CD4-positive, alpha-beta T cell treated with Interleukin-4 for 4 hours (primary cell): ENCODE results near the gene TBC1D19.
"Not testable (repeated sequence)": the region's sequence is repeated elsewhere in the genome, so short reads cannot be mapped to it uniquely, and the experiment has no call there.

Experiments
- DNase-seq: peaks from one replicate; pipeline ENCODE4 v3.0.0-alpha.2; 2020

TBC1D19 gene, protein sequence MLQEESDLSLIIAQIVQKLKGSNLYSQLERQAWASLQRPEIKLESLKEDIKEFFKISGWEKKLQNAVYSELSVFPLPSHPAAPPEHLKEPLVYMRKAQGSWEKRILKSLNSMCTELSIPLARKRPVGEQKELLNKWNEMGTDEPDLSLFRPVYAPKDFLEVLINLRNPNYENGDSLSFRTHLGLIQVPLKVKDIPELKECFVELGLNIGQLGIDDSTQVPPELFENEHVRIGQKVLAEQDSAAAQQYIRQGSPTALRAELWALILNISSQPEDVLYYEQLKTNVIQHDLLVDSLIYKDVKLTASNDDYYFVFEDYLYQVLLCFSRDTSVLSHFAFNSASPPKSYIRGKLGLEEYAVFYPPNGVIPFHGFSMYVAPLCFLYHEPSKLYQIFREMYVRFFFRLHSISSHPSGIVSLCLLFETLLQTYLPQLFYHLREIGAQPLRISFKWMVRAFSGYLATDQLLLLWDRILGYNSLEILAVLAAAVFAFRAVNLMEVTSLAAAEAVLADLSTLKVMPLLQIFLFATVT

DNA sequence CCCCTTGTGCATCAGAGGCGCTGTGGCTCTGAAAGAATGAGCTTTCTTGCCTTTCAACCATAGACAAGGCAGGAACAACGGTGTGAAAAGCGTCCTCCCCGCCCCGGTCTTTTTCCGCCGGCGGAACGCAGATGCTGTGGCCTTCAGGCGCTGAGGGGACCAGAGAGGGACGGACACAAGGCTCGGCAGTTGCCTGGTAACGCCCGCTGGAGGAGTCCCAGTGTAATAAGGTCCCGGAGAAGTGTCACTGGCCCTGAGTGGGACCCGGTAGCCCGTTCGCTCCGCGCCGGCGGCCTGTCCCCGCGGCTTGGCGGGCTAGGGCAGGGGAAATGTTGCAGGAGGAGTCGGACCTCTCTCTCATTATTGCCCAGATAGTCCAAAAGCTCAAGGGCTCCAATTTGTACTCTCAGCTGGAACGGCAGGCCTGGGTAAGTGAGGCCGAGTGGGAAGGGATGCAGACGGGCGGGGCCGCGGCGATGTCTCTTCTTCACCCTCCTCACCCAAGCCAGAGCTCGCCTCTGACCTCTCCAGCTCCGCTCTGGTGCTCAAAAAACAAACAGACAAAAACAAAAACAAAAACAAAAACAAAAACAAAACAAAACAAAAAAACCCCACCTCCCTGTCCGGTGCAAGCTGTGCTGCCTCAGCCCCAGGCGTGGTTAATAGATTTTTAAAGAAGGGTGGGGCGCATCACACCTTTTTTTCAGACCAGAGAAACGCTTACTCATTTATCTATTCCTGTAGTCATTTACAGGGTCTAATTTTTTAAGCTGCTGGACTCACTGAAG, at the start of gene TBC1D19:
TBC1D19 (plus strand) TSS at position 220 of the 788 bp plus-strand sequence; CDS start at position 330, 110 bp downstream.
- DNase-seq, result peak; percentile 92

DNA sequence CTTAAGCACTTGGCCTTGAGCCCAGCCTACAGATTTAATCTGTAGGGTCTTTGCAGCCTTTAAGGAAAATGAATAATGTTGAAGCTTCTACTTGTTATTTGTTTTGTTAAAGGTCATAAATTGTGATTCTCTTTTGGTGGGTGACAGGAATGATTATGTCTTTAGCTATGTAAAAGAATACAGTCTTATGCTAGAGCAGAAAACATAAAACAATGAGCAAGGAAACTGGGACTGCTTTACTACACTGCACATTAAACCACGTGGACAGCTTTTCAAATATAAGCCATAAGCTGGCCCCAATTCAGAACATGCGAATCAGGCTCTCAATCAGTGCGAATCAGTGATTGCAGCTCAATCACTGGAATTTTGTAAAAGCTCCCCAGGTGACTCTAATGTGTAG, 40.9 kb upstream of the TBC1D19 start:
- no peak for DNase-seq

DNA sequence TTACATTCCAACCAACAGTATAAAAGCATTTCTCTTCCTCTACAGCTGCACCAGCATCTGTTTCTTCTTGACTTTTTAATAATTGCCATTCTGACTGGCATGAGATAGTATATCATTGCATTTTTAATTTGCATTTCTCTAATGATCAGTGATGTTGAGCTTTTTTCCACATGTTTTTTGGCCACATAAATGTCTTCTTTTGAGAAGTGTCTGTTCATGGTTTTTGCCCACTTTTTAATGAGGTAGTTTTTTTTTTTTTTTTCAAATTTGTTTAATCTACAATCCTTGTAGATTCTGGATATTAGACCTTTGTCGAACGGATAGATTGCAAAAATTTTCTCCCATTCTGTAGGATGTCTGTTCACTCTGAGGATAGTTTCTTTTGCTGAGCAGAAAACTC, 39.5 kb upstream of the TBC1D19 start:
- DNase-seq, result no peak

DNA sequence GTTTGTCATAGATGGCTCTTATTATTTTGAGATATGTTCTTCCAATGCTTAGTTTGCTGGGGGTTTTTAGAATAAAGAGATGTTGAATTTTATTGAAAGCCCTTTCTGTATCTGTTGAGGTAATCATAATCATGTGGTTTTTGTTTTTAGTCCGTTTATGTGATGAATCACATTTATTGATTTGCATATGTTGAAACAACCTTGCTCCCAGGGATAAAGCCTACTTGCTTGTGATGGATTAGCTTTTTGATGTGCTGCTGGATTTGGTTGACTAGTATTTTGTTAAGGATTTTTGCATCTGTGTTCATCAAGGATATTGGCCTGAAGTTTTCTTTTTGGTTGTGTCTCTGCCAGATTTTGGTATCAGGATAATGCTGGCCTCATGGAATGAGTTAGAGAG, 35.5 kb upstream of the TBC1D19 start:
- not testable (repeated sequence) for DNase-seq

GRCh38 chr4:26557164-26557563, 26.7 kb upstream of the TBC1D19 start:
- no peak for DNase-seq

DNA sequence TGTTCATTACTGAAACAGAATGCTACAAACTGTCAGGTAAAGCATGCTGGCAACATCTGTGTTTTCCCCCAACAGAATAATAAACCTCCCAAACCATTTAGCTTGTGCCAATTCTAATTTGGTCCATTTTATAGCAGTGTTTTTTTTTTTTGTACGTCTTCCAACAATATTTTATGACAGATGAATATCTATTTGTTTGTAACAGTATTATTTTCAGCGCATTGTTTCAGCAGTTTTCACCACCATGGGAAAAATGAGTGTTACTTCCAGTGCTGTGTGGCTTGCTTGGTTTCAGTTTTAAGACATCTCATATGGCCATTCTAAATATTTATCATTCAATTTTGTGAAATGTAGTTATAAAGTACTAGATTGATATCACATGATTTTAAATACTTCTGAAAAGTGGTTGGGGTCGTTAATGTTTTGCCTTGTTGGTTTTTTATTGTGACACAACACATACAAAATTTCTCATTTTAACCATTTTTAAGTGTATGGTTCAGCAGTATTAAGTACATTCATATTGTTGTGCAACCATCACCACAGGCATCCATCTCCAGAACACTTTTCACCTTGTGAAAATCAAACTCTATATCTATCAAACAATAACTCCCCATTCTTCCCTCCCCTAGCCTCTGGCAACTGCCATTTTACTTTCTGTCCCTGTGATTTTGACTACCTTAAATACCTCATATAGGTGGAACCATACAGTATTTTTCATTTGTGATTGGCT, 25.6 kb upstream of the TBC1D19 start:
- no peak for DNase-seq

- no peak for DNase-seq
These were observed 17.8 kb upstream of the TBC1D19 start for GRCh38 chr4:26566133-26566532.

- no peak for DNase-seq
These were observed 15.4 kb upstream of the TBC1D19 start for GRCh38 chr4:26568446-26568994.

- no peak for DNase-seq
These were observed 13.3 kb upstream of the TBC1D19 start for GRCh38 chr4:26570596-26570995.

DNA sequence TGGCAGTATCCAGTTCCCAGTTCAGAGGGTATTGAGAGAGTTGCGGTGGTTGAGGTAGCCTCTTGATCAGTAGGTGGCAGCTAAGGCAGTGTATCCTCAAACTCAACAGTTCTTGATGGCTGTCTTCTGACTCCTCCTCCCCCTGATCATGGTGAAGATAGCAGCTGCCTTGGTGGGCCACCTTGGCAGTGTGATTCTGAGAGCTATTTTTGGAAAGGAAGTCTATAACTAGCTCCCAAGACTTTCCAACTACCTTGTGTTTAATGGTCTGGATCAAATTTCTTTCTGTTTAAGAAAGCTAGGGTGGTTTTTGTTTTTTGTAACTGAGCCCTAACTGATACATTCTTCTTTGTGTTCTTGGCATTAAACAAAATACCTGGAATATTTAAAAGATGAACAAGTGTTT, 10.5 kb upstream of the TBC1D19 start:
- no peak for DNase-seq

DNA sequence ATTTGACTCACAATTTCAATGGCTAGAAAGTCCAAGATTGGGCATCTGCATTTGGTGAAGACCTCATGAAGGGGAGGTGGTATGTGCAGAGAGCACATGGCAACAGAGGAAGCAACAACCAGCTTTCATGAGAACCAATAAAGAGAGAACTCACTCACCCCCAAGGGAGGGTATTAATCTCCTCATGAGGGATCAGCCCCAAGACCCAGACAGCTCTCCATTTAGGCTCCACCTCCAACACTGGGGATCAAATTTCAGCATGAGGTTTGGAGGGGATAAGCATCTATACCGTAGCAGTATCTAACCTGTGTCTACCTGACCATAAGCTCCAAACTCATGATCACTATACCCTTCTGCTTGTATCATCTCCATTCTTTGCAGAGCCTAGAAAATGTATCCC, 9.3 kb upstream of the TBC1D19 start:
- no peak for DNase-seq

DNA sequence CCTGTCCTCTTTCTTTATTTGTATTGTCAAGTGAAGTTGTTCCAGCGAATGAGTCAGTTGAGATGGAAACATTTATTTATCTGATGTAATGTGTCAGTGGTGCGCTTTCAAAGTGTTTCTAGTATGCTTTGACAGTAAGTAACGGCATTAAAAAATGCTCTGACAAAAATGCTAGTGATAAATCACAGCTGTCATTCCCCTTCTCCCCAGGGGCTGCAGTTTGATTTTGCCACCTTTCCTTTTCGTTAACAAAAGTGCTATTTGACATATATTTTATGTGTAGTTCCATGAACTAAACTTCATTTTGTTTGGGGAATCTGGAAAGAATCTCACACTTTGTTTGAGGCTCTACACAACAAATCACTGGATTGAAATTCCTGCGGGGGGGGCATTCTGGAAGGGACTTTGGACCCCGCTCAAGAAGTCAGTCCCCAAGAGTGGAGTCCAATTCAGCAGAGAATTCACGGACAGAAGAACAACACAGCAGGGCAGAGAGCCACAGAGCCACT, 7.6 kb upstream of the TBC1D19 start:
- DNase-seq, result no peak

GRCh38 chr4:26577066-26577465, 6.8 kb upstream of the TBC1D19 start:
- no peak for DNase-seq

- no peak for DNase-seq
These were observed 4.7 kb upstream of the TBC1D19 start for GRCh38 chr4:26579169-26579568.

DNA sequence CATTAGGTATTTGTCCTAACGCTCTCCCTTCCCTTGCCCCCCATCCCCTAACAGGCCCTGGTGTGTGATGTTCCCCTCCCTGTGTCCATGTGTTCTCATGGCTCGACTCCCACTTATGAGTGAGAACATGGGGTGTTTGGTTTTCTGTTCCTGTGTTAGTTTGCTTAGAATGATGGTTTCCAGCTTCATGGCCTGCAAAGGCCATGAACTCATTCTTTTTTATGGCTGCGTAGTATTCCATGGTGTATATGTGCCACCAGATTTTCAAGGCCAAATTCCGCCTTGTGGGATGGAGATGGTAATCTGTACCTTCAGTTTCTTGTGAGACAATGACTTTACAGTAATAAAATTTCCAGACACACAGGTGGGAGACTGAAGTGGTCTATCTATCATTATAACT, 2.5 kb upstream of the TBC1D19 start:
- not testable (repeated sequence) for DNase-seq

DNA sequence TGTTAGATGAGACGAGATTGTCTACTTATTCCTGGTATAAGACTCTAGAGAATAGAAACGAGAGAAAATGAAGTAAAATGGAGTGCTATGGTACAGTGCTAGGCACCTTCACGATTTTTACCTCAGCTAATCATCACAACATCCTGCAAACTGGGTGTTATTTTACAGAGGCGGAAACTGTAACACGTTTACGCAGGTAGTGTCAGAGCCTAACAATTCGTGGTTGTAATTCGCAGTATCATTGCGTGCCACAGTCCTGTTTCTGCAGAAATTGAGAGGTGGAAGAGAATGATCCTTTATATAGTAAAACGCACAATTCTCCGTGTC, 383 bp upstream of the TBC1D19 start:
- no peak for DNase-seq

DNA sequence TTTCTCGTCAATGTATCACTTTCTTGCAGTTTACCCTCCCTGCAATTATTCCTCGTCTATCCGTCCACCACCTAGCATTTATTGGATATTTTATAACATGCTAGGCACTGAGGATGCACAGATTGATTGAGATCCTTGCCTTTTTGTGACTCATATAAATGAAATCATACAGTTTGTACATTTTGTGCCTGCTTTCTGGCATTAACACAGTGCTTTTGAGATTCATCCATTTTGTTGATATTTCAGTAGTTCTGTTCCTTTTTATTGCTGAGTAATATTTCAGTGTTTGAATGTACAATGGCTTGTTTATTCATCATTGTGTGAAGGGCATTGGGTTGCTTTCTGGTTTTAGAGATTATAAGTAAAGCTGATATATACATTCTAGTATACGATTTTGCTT, 841 bp downstream of the TBC1D19 start:
- DNase-seq, result no peak

DNA sequence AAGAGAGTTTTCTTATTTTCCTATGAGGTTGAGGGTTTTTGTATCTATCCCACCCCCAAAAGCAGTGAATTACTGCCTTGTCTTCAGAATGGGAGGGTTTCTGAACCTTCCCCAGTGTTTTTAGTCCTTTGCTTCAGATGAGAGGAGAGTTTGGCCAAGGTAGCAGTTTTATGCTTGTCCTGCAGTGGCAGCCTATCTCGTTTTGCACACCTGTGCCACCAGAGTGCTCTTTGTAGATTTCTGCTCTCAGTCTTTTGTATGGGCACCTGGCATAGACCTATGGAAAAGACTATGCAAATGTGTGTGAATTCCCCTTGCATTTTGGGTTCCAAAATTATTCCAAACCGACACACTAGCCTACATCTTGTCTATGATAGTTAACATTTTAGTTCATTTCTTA, 5.8 kb downstream of the TBC1D19 start:
- no peak for DNase-seq

GRCh38 chr4:26590639-26591038, 6.8 kb downstream of the TBC1D19 start:
- no peak for DNase-seq

GRCh38 chr4:26593557-26593956, 9.7 kb downstream of the TBC1D19 start:
- DNase-seq, result not testable (repeated sequence)

DNA sequence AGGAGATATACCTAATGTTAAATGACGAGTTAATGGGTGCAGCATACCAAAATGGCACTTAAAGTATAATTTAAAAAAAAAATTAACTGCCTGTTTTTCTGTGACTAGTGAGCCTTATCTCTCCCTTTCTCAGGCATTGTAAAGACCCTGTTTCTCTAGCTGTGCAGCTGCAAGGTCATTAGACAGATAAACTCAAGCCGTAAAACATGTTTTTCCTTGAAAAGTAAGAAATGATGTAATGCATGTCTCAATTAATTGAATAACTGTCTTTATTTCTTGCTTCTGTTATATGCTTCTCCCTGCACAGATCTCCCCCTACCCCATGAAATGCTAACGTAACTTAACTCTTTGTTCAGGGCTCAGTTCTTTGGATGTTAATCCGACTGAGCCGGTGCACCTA, 10.5 kb downstream of the TBC1D19 start:
- no peak for DNase-seq

DNA sequence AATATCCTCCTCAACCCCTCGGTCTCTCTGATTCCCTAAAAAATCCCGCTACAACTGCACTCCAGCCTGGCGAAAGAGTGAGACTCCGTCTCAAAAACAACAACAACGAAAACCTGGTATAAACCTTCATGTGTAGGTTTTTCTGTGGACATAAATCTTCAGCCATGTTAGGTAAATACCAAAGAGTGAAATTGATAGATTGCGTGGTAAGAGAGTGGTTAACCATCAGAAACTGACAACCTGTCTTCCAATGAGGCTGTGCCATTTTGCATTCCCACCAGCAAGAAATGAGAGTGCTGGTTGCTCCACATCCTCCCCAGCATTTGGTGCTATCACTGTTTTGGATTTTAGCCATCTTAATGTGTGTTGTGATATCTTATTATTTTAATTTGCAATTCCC, 10.9 kb downstream of the TBC1D19 start:
- DNase-seq, result no peak

DNA sequence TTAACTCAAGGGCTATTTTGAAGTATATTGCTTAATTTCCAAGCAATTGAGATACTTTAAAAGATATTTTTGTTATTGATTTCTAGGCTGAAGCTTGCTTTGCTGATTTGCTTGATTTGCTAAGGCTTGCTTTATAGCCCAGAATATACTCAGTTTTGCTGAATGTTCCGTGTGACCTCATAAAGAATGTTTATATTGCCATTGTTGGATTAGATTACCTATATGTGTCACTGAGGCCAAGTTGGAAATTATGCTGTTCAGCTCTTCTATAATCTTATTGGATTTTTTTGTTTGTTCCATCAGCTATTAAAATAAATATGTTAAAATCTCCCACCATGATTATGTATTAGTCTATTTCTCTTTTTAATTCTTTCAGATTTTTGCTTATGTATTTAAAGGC, 13.0 kb downstream of the TBC1D19 start:
- no peak for DNase-seq
